ENCODE results near the gene BRD4. TPM values are rescaled to one million over a fixed set of nuclear protein-coding genes. Genes with fewer than 3 reads are reported as not detected.

BRD4 gene
- total RNA-seq, 1 experiment from 2014 or later: 144 TPM

DNA sequence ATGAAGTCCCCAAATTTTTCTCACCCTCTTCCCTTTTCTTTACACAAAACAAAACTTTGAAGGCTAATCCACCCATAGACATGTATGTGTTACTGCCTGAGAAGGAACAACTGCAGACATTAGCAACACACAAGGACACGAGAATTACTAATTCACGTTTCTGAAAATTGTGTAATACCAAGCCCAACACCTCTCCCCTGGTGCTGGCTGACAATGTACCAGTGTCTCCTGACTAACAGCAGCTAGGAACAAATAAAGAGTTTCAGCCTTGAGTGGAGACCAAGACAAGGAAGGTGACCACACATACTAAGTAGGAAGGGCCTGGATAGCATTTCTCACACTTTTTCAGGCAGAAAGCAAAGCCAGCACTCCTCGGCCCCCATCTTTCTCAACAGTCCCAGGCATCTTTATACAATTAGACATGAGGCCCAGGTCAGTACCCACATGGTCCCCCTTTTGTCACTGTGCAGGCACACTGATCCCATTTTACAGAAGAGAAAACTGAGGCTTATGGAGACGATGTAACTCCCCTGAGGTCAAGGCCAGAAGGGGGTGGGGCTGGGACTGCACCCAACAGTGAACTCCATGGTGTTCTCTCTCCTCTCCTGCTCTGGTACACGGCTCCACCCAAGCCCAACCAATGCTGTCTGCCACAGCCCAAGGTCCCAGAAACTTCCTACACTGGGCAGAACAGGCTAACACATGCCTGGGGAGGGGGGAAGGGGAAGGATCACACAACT, 8.7 kb downstream of the BRD4 start:
- Histone ChIP-seq H3K23ac (ENCODE audit: insufficient read length, low read depth, low read length) (no peak overlapping the region), H3K4me2 (ENCODE audit: insufficient read depth, insufficient read length, low read length) (no peak overlapping the region), H4K5ac (ENCODE audit: insufficient read length, low read depth, low read length) (no peak overlapping the region), H3K18ac (ENCODE audit: insufficient read length, low read depth, low read length) (no peak overlapping the region), H3K27ac (ENCODE audit: insufficient read length, low read depth, low read length) (no peak overlapping the region), H3K9me3 (ENCODE audit: control insufficient read depth, low read depth, low read length) (no peaks in the 10 kb centered on the region), H2BK120ac (ENCODE audit: low read depth, low read length, poor library complexity, severe bottlenecking) (no peak overlapping the region), H2AK5ac (ENCODE audit: insufficient read length, low read length) (no peak overlapping the region), H3K27me3 (ENCODE audit: insufficient read depth, low read length) (no peaks in the 10 kb centered on the region), H3K9ac (ENCODE audit: extremely low read depth, insufficient read length, low read length) (no peak overlapping the region), H3K56ac (ENCODE audit: insufficient read length, low read depth, low read length) (no peak overlapping the region), H4K20me1 (ENCODE audit: control insufficient read depth, insufficient read depth, insufficient read length) (peaks cover 5% of the 10 kb centered on the region), H2BK15ac (ENCODE audit: low read depth, low read length) (no peak overlapping the region), H2BK12ac (ENCODE audit: insufficient read length, low read depth, low read length) (no peak overlapping the region), H3K79me2 (ENCODE audit: insufficient read depth, low read length) (peaks cover 82% of the 10 kb centered on the region), H4K91ac (ENCODE audit: insufficient read length, low read depth, low read length) (no peak overlapping the region), H3K23me2 (ENCODE audit: insufficient read length, low read depth, low read length, poor library complexity, severe bottlenecking) (no peaks in the 10 kb centered on the region), H3T11ph (ENCODE audit: low read length) (no peak overlapping the region), H3K79me1 (ENCODE audit: insufficient read depth, low read depth, low read length, poor library complexity, severe bottlenecking) (no peaks in the 10 kb centered on the region), H2BK5ac (ENCODE audit: insufficient read length, low read length) (no peak overlapping the region), H2AFZ (ENCODE audit: low read length) (no peak overlapping the region), H3K14ac (ENCODE audit: insufficient read depth, low read length) (no peak overlapping the region), H2BK20ac (ENCODE audit: low read depth, low read length, poor library complexity, severe bottlenecking) (no peak overlapping the region), H3K4ac (ENCODE audit: low read depth, low read length) (no peak overlapping the region), H4K8ac (replicated peaks; ENCODE audit: insufficient read length, low read depth, low read length) (no peak overlapping the region), H3K4me1 (ENCODE audit: insufficient read depth, low read length) (no peaks in the 10 kb centered on the region; the same call in 1 of the 2 replicates)
- Mint-ChIP-seq H3K4me1 (peaks cover 62 to 64% of the 10 kb centered on the region in 2 experiments), H3K27ac (peak overlapping the region in 2 of 3 experiments; percentile 44 to 81; a peak in 2 of 7 replicates), H3K9me3 (no peaks in the 10 kb centered on the region), H3K36me3 (ENCODE audit: insufficient read depth in 1 of 3, low read depth in 3 of 3) (peaks cover 2 to 6% (median 4%) of the 10 kb centered on the region in 3 experiments; a peak in 4 of 7 replicates), H3K27me3 (ENCODE audit: low read depth) (no peaks in the 10 kb centered on the region), H3K4me3 (no peak overlapping the region)
- WGBS (ENCODE audit: extremely low coverage, insufficient read length, low lambda C conversion rate): no CpG with 5 or more reads among the region's 5 CpGs
- TF ChIP-seq, protein P1, sequence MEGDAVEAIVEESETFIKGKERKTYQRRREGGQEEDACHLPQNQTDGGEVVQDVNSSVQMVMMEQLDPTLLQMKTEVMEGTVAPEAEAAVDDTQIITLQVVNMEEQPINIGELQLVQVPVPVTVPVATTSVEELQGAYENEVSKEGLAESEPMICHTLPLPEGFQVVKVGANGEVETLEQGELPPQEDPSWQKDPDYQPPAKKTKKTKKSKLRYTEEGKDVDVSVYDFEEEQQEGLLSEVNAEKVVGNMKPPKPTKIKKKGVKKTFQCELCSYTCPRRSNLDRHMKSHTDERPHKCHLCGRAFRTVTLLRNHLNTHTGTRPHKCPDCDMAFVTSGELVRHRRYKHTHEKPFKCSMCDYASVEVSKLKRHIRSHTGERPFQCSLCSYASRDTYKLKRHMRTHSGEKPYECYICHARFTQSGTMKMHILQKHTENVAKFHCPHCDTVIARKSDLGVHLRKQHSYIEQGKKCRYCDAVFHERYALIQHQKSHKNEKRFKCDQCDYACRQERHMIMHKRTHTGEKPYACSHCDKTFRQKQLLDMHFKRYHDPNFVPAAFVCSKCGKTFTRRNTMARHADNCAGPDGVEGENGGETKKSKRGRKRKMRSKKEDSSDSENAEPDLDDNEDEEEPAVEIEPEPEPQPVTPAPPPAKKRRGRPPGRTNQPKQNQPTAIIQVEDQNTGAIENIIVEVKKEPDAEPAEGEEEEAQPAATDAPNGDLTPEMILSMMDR (conservative IDR thresholded peaks at IDR 0.05): no peak
- no peak for DNase-seq
